ENCODE results near the gene ZNF681.
"Not testable (repeated sequence)": the region's sequence is repeated elsewhere in the genome, so short reads cannot be mapped to it uniquely, and the experiment has no call there.

The ZNF681 gene

GRCh38 chr19:23772675-23773063, 14.0 kb upstream of the ZNF681 start:
- DNase-seq (ENCODE audit: low read depth): no peak

GRCh38 chr19:23771761-23772674, 13.3 kb upstream of the ZNF681 start:
- peak; percentile 6 for DNase-seq (ENCODE audit: low read depth)

GRCh38 chr19:23771316-23771715, 12.6 kb upstream of the ZNF681 start:
- no peak for DNase-seq (ENCODE audit: low read depth)

- no peak for DNase-seq (ENCODE audit: low read depth)
Measured at GRCh38 chr19:23770672-23771250, 12.1 kb upstream of the ZNF681 start.

GRCh38 chr19:23769691-23770468, 11.2 kb upstream of the ZNF681 start:
- no peak for DNase-seq (ENCODE audit: low read depth)

GRCh38 chr19:23766951-23767350, 8.3 kb upstream of the ZNF681 start:
- DNase-seq (ENCODE audit: low read depth): no peak

- DNase-seq (ENCODE audit: low read depth): no peak
Measured at GRCh38 chr19:23764781-23765180, 6.1 kb upstream of the ZNF681 start.

GRCh38 chr19:23762884-23763711, 4.4 kb upstream of the ZNF681 start:
- DNase-seq (ENCODE audit: low read depth): peak; percentile 49

- DNase-seq (ENCODE audit: low read depth): no peak
Measured at GRCh38 chr19:23762548-23762883, 3.8 kb upstream of the ZNF681 start.

GRCh38 chr19:23760326-23760725, 1.6 kb upstream of the ZNF681 start:
- not testable (repeated sequence) for DNase-seq (ENCODE audit: low read depth)

GRCh38 chr19:23743633-23744232, 15.0 kb downstream of the ZNF681 start:
- not testable (repeated sequence) for DNase-seq (ENCODE audit: low read depth)

- DNase-seq (ENCODE audit: low read depth): not testable (repeated sequence)
Measured at GRCh38 chr19:23730729-23731465, 27.8 kb downstream of the ZNF681 start.

GRCh38 chr19:23724161-23724560, 34.5 kb downstream of the ZNF681 start:
- DNase-seq (ENCODE audit: low read depth): not testable (repeated sequence)

GRCh38 chr19:23718802-23719201, 39.9 kb downstream of the ZNF681 start:
- DNase-seq (ENCODE audit: low read depth): no peak

GRCh38 chr19:23716792-23717191, 41.9 kb downstream of the ZNF681 start:
- DNase-seq (ENCODE audit: low read depth): no peak

- DNase-seq (ENCODE audit: low read depth): no peak
Measured at GRCh38 chr19:23709347-23709746, 49.3 kb downstream of the ZNF681 start.

- no peak for DNase-seq (ENCODE audit: low read depth)
Measured at GRCh38 chr19:23706657-23707056, 52.0 kb downstream of the ZNF681 start.

- DNase-seq (ENCODE audit: low read depth): no peak
Measured at GRCh38 chr19:23699521-23699860, 59.2 kb downstream of the ZNF681 start.

- DNase-seq (ENCODE audit: low read depth): no peak
Measured at GRCh38 chr19:23698711-23699520, 59.8 kb downstream of the ZNF681 start.

GRCh38 chr19:23692937-23693336, 65.8 kb downstream of the ZNF681 start:
- DNase-seq (ENCODE audit: low read depth): not testable (repeated sequence)

Measured in amniotic epithelial cell (primary cell).